ENCODE data around the gene RABGGTB.

DNA sequence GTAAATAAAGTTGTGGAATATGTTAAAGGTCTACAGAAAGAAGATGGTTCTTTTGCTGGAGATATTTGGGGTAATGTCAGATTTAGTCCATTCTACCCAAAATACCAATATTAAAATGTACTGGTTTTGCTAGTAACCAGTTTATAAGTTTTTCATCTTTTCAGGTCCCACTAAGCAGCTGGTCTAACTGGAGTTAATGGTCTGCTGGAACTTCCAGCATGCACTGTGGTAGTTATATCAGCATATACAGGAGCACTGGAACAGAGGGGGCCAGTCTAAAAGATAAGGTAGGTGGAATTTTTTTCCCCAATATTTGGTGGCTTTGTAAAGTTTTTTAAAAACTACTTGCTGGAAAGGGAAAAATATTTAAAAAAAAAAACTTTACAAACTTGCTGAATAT is 3.9 kb downstream of the RABGGTB start:
- TF ChIP-seq EZH2 (IDR thresholded peaks at IDR 0.05; ENCODE audit: low read depth, unreplicated experiment): no peak
- TF ChIP-seq, protein P1, sequence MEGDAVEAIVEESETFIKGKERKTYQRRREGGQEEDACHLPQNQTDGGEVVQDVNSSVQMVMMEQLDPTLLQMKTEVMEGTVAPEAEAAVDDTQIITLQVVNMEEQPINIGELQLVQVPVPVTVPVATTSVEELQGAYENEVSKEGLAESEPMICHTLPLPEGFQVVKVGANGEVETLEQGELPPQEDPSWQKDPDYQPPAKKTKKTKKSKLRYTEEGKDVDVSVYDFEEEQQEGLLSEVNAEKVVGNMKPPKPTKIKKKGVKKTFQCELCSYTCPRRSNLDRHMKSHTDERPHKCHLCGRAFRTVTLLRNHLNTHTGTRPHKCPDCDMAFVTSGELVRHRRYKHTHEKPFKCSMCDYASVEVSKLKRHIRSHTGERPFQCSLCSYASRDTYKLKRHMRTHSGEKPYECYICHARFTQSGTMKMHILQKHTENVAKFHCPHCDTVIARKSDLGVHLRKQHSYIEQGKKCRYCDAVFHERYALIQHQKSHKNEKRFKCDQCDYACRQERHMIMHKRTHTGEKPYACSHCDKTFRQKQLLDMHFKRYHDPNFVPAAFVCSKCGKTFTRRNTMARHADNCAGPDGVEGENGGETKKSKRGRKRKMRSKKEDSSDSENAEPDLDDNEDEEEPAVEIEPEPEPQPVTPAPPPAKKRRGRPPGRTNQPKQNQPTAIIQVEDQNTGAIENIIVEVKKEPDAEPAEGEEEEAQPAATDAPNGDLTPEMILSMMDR (conservative IDR thresholded peaks at IDR 0.05; ENCODE audit: low read depth in 2 of 2): no peak
- TF ChIP-seq, protein P2, sequence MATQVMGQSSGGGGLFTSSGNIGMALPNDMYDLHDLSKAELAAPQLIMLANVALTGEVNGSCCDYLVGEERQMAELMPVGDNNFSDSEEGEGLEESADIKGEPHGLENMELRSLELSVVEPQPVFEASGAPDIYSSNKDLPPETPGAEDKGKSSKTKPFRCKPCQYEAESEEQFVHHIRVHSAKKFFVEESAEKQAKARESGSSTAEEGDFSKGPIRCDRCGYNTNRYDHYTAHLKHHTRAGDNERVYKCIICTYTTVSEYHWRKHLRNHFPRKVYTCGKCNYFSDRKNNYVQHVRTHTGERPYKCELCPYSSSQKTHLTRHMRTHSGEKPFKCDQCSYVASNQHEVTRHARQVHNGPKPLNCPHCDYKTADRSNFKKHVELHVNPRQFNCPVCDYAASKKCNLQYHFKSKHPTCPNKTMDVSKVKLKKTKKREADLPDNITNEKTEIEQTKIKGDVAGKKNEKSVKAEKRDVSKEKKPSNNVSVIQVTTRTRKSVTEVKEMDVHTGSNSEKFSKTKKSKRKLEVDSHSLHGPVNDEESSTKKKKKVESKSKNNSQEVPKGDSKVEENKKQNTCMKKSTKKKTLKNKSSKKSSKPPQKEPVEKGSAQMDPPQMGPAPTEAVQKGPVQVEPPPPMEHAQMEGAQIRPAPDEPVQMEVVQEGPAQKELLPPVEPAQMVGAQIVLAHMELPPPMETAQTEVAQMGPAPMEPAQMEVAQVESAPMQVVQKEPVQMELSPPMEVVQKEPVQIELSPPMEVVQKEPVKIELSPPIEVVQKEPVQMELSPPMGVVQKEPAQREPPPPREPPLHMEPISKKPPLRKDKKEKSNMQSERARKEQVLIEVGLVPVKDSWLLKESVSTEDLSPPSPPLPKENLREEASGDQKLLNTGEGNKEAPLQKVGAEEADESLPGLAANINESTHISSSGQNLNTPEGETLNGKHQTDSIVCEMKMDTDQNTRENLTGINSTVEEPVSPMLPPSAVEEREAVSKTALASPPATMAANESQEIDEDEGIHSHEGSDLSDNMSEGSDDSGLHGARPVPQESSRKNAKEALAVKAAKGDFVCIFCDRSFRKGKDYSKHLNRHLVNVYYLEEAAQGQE (IDR thresholded peaks at IDR 0.05; ENCODE audit: unreplicated experiment): no peak
- no peak for TF ChIP-seq EZH2phosphoT487 (IDR thresholded peaks at IDR 0.05; ENCODE audit: unreplicated experiment)

All from GM23338 (cell line).